ENCODE measurements around the gene SMIM38.

DNA sequence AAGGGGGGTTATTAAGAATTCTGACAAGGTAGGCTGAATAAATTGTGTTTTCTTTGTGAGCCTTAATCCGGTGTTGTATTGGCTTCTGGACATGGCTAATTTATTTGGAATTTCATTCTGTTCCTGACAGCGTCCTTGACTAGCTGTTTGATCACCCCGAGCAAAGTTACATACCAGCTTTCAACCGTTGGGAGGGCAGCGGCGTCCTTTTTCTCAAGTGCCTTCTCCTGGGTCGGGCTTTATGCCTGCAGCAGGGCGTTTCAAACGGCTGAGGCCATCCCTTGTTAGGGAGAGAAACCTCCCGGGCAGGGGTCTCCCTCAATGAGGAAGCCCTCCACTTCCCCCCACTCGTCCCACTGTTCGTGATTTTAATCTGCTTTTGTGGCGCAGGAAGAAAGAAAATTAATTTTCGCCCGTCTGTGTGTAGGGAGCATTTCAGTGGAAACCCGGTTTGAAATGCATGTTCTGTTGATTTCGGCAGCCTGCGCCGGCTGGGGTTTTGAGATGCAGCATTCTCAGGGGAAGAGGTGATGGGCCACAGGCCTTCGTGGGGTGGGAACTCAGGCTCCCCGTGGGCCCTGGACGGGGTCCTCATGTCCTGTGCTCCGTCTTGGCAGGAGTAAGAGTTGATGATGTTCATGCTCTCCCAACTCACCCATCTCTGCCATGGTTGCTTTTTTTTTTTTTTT is 2.9 kb upstream of the SMIM38 start:
- no peak for TF ChIP-seq GATA3 (IDR thresholded peaks at IDR 0.05; ENCODE audit: low read depth, low read length)
- TF ChIP-seq GATA2 (IDR thresholded peaks at IDR 0.05; ENCODE audit: low read depth, low read length), result no peak
